Ishikawa (cell line): Measurements from ENCODE around the gene BTBD9.

Source experiments
- CEBPB ChIP-seq: IDR thresholded peaks from 2 replicates; pipeline ENCODE4 v1.6.1; 2012
- CREB1 ChIP-seq: IDR thresholded peaks from 2 replicates; pipeline ENCODE4 v1.6.1; 2012; ENCODE audit warnings: low read depth
- EGR1 ChIP-seq: IDR thresholded peaks from 2 replicates; pipeline ENCODE4 v1.6.1; 2012
- EP300 ChIP-seq: IDR thresholded peaks from 2 replicates; pipeline ENCODE4 v1.6.1; 2012; ENCODE audit warnings: borderline replicate concordance
- FOXM1 ChIP-seq: IDR thresholded peaks from 2 replicates; pipeline ENCODE4 v1.6.1; 2012; ENCODE audit warnings: low read depth, borderline replicate concordance
- MAX ChIP-seq: IDR thresholded peaks from 2 replicates; pipeline ENCODE4 v1.6.1; 2012
- NFIC ChIP-seq: IDR thresholded peaks from 2 replicates; pipeline ENCODE4 v1.6.1; 2012
- RAD21 ChIP-seq: IDR thresholded peaks from 2 replicates; pipeline ENCODE4 v1.6.1; 2012; ENCODE audit warnings: low read depth
- REST ChIP-seq: IDR thresholded peaks from 2 replicates; pipeline ENCODE4 v1.6.1; 2012; ENCODE audit warnings: low read depth, mild to moderate bottlenecking
- TAF1 ChIP-seq: IDR thresholded peaks from 2 replicates; pipeline ENCODE4 v1.6.1; 2012; ENCODE audit warnings: low read depth, mild to moderate bottlenecking
- TCF12 ChIP-seq: IDR thresholded peaks from 2 replicates; pipeline ENCODE4 v1.6.1; 2012; ENCODE audit warnings: low read depth
- TEAD4 ChIP-seq: IDR thresholded peaks from 2 replicates; pipeline ENCODE4 v1.6.1; 2012
- YY1 ChIP-seq: IDR thresholded peaks from 2 replicates; pipeline ENCODE4 v1.6.1; 2012; ENCODE audit warnings: low read depth
- ZBTB7A ChIP-seq: IDR thresholded peaks from 2 replicates; pipeline ENCODE4 v1.6.1; 2012; ENCODE audit warnings: low read depth
- TF ChIP-seq, protein P1 (sequence below): IDR thresholded peaks from 2 replicates; pipeline ENCODE4 v1.6.1; 2012

Gene BTBD9

DNA sequence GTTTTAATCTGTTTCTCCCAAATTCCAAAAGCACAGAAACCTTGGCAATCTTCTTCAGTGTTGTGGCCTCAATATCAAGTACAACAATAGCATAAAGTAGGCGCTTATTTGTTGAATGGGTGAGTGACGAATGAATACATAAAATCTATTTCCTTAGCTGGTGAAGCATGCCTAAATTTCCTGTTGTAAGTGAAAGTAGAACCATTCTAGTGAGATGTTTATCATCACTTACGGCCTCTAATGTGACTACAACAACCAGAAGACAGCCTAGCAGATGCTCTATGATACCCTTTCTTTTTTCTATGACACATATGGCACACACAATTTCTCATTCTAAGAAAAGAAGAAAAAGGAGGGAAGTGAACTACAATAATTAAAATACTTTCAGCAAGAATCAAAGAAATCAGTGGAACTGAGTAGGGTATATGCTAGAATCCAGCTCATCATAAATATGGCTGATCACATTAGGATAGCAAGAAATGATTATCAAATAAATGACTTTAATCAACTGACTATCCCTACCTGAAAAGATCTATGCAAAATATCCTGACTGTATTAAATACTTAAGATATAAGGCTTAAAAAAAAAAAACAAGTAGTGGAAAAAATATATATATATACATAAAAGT, 67.4 kb downstream of the BTBD9 start:
- TF ChIP-seq NFIC, result no peak
- TF ChIP-seq CEBPB, result no peak
- TF ChIP-seq CREB1, result no peak
- TF ChIP-seq MAX, result no peak
- TF ChIP-seq EP300, result no peak
- TF ChIP-seq FOXM1, result no peak
- no peak for TF ChIP-seq ZBTB7A

GRCh38 chr6:38571721-38572120, 68.0 kb downstream of the BTBD9 start:
- TF ChIP-seq TAF1 (no peak), TEAD4 (no peak), EGR1 (no peak), NFIC (no peak), RAD21 (no peak), CREB1 (no peak), FOXM1 (no peak), TCF12 (no peak), MAX (no peak), EP300 (no peak), YY1 (no peak), ZBTB7A (no peak), REST (no peak)

GRCh38 chr6:38570750-38571149, 69.0 kb downstream of the BTBD9 start:
- TF ChIP-seq RAD21, result peak; percentile 32
- TF ChIP-seq EP300, result no peak
- no peak for TF ChIP-seq REST
- TF ChIP-seq ZBTB7A, result no peak
- TF ChIP-seq NFIC, result no peak
- TF ChIP-seq CEBPB, result no peak

- TF ChIP-seq NFIC (0 out of 2 replicates have a peak, but pooled peaks have one; percentile 33), TEAD4 (no peak)
Measured at GRCh38 chr6:38567436-38567835, 72.3 kb downstream of the BTBD9 start.

DNA sequence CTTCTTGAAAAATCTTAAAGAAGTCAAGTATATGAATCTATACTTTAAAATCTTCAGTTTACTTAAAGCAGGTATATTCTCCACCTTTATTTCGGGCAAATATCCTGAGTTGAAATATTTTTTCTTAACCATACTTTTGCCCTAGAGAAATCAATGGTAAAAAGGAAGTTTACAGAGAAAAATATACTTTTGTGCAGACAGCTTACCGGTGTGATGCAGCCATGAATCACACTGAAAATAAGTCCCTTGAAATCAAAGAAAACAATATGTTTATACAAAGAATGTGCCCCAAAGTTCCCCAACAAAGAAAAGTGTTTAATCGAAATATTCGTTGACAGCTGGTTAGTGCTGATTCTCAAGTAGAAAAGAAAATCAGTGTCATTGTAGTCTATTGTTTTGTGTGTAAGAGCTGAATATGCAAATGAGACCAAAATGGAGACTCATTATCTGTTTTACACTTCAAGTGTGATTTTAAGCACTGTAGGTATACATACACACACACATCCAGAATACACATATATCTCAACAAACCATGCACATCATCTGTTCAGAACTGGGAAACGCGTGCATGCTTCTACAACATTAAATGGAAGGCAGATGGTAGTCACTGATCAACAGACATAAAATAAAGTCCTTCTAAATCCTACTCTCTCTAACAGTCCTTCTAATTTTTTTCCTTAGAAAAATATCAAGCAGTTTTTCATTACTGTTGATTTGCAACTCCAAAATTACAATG, 73.3 kb downstream of the BTBD9 start:
- no peak for TF ChIP-seq EP300
- no peak for TF ChIP-seq YY1
- no peak for TF ChIP-seq NFIC
- TF ChIP-seq EGR1, result no peak
- TF ChIP-seq RAD21, result no peak
- TF ChIP-seq FOXM1, result no peak
- TF ChIP-seq REST, result no peak
- no peak for TF ChIP-seq TEAD4
- TF ChIP-seq, protein P1, sequence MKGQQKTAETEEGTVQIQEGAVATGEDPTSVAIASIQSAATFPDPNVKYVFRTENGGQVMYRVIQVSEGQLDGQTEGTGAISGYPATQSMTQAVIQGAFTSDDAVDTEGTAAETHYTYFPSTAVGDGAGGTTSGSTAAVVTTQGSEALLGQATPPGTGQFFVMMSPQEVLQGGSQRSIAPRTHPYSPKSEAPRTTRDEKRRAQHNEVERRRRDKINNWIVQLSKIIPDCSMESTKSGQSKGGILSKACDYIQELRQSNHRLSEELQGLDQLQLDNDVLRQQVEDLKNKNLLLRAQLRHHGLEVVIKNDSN, result no peak
- TF ChIP-seq MAX, result no peak
- TF ChIP-seq TAF1, result no peak
- TF ChIP-seq CEBPB, result no peak
- no peak for TF ChIP-seq CREB1
- no peak for TF ChIP-seq ZBTB7A
- no peak for TF ChIP-seq TCF12
